Natural killer cell (primary cell): Measurements from ENCODE around the gene TMEM273. TPM values are rescaled to one million over a fixed set of nuclear protein-coding genes. Genes with fewer than 3 reads are reported as not detected.

Experiments
- ATAC-seq, 3 donors: fragments of 150-1000 bp in 2 of 3; fragments of 200-7000 bp in 1 of 3; cut with Tn5 transposase; 1 replicate in 1 of 3; 2 replicates in 2 of 3; pipeline ENCODE4 v1.10.0; 2021; ENCODE audit warnings: mild to moderate bottlenecking in 2 of 3, moderate library complexity in 2 of 3
- DNase-seq, 2 donors: peaks; one replicate each; pipeline versions ENCODE4 v3.0.0 to v3.0.0-alpha.2; 2013 to 2021; ENCODE audit warnings: mixed read lengths in 1 of 2
- H3K27ac ChIP-seq: one replicate; pipeline ENCODE4 v1.5.1; 2013; ENCODE audit warnings: mild to moderate bottlenecking, low read length
- H3K27me3 ChIP-seq: one replicate; pipeline ENCODE4 v1.6.1; 2013; ENCODE audit warnings: low read length; ENCODE audit not compliant: control insufficient read depth, insufficient read depth
- H3K36me3 ChIP-seq: one replicate; pipeline ENCODE4 v1.6.1; 2013; ENCODE audit warnings: low read length; ENCODE audit not compliant: control insufficient read depth, insufficient read depth
- H3K4me1 ChIP-seq: one replicate; pipeline ENCODE4 v1.6.1; 2013; ENCODE audit warnings: low read length; ENCODE audit not compliant: control insufficient read depth, insufficient read depth
- H3K4me3 ChIP-seq: one replicate; pipeline ENCODE4 v1.5.1; 2013; ENCODE audit warnings: low read length
- H3K9me3 ChIP-seq: one replicate; pipeline ENCODE4 v1.6.1; 2013; ENCODE audit warnings: low read length; ENCODE audit not compliant: control insufficient read depth, insufficient read depth
- H3K27ac Mint-ChIP-seq, 2 donors: one replicate each; pipeline ENCODE4 v1.8.0; 2022; ENCODE audit warnings: mild to moderate bottlenecking in 2 of 2, mixed read lengths in 2 of 2, moderate library complexity in 1 of 2
- H3K27me3 Mint-ChIP-seq, 2 donors: one replicate each; pipeline ENCODE4 v1.8.0; 2022; ENCODE audit warnings: low read depth in 2 of 2, mixed read lengths in 2 of 2
- H3K36me3 Mint-ChIP-seq: one replicate; pipeline ENCODE4 v1.8.0; 2022; ENCODE audit warnings: mixed read lengths
- H3K4me1 Mint-ChIP-seq, 2 donors: one replicate each; pipeline ENCODE4 v1.8.0; 2022; ENCODE audit warnings: mixed read lengths in 2 of 2
- H3K4me3 Mint-ChIP-seq: one replicate; pipeline ENCODE4 v1.8.0; 2022; ENCODE audit warnings: mild to moderate bottlenecking, moderate library complexity, mixed read lengths
- H3K9me3 Mint-ChIP-seq, 2 donors: one replicate each; pipeline ENCODE4 v1.8.0; 2022; ENCODE audit warnings: mixed read lengths in 2 of 2
- CTCF ChIP-seq: fragments of 200-600 bp; IDR thresholded peaks from one replicate; pipeline ENCODE4 v1.8.0; 2022; ENCODE audit warnings: antibody characterized with exemption
- WGBS: methylation state at CpG from one replicate; pipeline ENCODE4 v1.1.7; 2013; ENCODE audit warnings: missing lambda C conversion rate; ENCODE audit not compliant: insufficient coverage; 5-methylcytosine and 5-hydroxymethylcytosine counted together
- intact Hi-C: fragments of 100-400 bp; cut with micrococcal nuclease; formaldehyde crosslinking; loops from one replicate; pipeline ENCODE4 v1.14.2; 2022
- total RNA-seq, 4 donors: library from RNA; stranded (reverse); fragments of 120-200 nt in 1 of 4; gene quantifications; one replicate each; pipeline versions ENCODE4 v1.2.3 to v1.2.4, GENCODE V29; 2013 to 2022

The TMEM273 gene
- total RNA-seq, 3 donors from 2014 or later (not counting 1 experiment from before 2014, with no cell fraction given) = 11.6 to 46.3 (median 29.4) TPM

- Mint-ChIP-seq H3K4me1 (peaks cover 81 to 84% of the 10 kb centered on the region in 2 donors), H3K36me3 (no peaks in the 10 kb centered on the region), H3K4me3 (peak overlapping the region; percentile 82), H3K9me3 (no peaks in the 10 kb centered on the region), H3K27me3 (no peaks in the 10 kb centered on the region), H3K27ac (peak overlapping the region; percentile 80 to 88)
- Histone ChIP-seq H3K36me3 (no peaks in the 10 kb centered on the region), H3K4me3 (no peak overlapping the region), H3K4me1 (peaks cover 54% of the 10 kb centered on the region), H3K27me3 (no peaks in the 10 kb centered on the region), H3K27ac (no peak overlapping the region), H3K9me3 (no peaks in the 10 kb centered on the region)
- ATAC-seq = no peak
- peak in 1 of 2 donors; percentile 21 for DNase-seq
- 55% methylated on average over 6 of the region's 6 CpGs for WGBS
- intact Hi-C loops = loop anchor here (5.0 kb wide), 2 partner anchors 68 to 88 kb away; no protein-coding TSS in a partner anchor
- no peak for TF ChIP-seq CTCF
Measured at GRCh38 chr10:49184642-49185111, 3.5 kb downstream of the TMEM273 start.

GRCh38 chr10:49183596-49184542 is 4.3 kb downstream of the TMEM273 start:
- intact Hi-C loops = loop anchor here (5.0 kb wide), 1 partner anchor 68 kb away; no protein-coding TSS in a partner anchor
- peak in 1 of 2 donors; percentile 47 for DNase-seq
- peak; percentile 81 to 87 (median 82) for ATAC-seq
- peak overlapping the region; percentile 80 to 88 for H3K27ac Mint-ChIP-seq
- H3K9me3 Mint-ChIP-seq = no peaks in the 10 kb centered on the region
- Histone ChIP-seq H3K27me3 (no peaks in the 10 kb centered on the region), H3K9me3 (no peaks in the 10 kb centered on the region), H3K4me3 (no peak overlapping the region), H3K36me3 (no peaks in the 10 kb centered on the region), H3K27ac (peak overlapping the region; percentile 39), H3K4me1 (peaks cover 53% of the 10 kb centered on the region)
- no peaks in the 10 kb centered on the region for H3K27me3 Mint-ChIP-seq
- 14% methylated on average over 4 of the region's 5 CpGs for WGBS
- H3K36me3 Mint-ChIP-seq = no peaks in the 10 kb centered on the region
- peaks cover 77 to 80% of the 10 kb centered on the region in 2 donors for H3K4me1 Mint-ChIP-seq
- TF ChIP-seq CTCF = no peak
- H3K4me3 Mint-ChIP-seq = peak overlapping the region; percentile 82

DNA sequence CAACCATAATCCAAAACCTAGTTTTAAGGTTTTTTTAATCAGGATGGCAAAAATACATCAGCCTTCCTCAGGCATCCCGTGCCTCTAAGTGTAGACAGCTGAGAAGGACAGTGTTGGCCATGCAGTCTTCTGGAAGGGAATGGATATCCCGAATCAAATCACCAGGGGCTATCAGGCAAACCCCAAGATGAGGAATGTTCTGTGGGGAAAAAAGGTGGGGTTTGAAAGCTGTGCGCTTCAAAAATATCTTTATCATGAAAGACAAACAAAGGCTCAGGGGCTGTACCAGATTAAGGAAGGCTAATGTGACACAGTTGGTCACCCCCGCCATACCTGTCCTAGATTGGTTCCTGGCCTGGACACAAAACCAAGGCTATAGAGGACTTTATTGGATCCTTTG is 5.4 kb downstream of the TMEM273 start:
- Histone ChIP-seq H3K9me3 (no peaks in the 10 kb centered on the region), H3K36me3 (no peaks in the 10 kb centered on the region), H3K27me3 (no peaks in the 10 kb centered on the region), H3K4me1 (peaks cover 52% of the 10 kb centered on the region), H3K4me3 (no peak overlapping the region), H3K27ac (no peak overlapping the region)
- intact Hi-C loops = loop anchor here (5.0 kb wide), 1 partner anchor 70 kb away; no protein-coding TSS in a partner anchor
- Mint-ChIP-seq H3K36me3 (no peaks in the 10 kb centered on the region), H3K9me3 (no peaks in the 10 kb centered on the region), H3K4me3 (peak overlapping the region; percentile 53), H3K4me1 (peaks cover 77 to 80% of the 10 kb centered on the region in 2 donors), H3K27me3 (no peaks in the 10 kb centered on the region), H3K27ac (peak overlapping the region; percentile 81 to 88)
- TF ChIP-seq CTCF = no peak
- WGBS = 97% methylated on average over 4 of the region's 4 CpGs
- DNase-seq = no peak
- ATAC-seq = no peak
